HG03103 (cell line): ENCODE data around the gene GPC6.

Experiments used
- ATAC-seq: cut with Tn5 transposase; IDR thresholded peaks from one replicate; pipeline ENCODE4 v1.9.1; 2021; ENCODE audit warnings: low read depth; ENCODE audit not compliant: unreplicated experiment

The GPC6 gene

DNA sequence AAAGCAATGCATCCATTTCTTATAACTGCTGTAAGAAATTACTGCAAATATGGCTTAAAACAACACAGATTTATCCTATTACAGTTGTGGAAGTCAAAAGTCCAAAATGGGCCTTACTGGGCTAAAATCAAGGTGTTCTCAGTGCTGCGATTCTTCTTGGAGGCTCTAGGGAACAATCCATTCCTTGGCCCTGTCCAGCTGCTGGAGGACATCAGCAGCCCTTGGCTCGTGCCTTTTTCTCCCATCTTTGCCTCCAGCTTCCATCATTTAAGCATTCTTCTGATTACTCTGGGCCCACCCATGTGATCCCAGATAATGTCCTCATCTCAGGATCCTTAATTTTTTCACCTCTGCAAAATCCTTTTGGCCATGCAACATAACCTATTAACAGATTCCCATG lies 645.8 kb downstream of the GPC6 start:
- ATAC-seq: no peak

- no peak for ATAC-seq
These were observed 646.3 kb downstream of the GPC6 start for GRCh38 chr13:93872786-93873347.

GRCh38 chr13:93875547-93875946 lies 648.9 kb downstream of the GPC6 start:
- no peak for ATAC-seq

GRCh38 chr13:93876236-93876635 lies 649.6 kb downstream of the GPC6 start:
- no peak for ATAC-seq

- no peak for ATAC-seq
These were observed 652.1 kb downstream of the GPC6 start for GRCh38 chr13:93878675-93879074.

GRCh38 chr13:93881411-93881810 lies 654.8 kb downstream of the GPC6 start:
- no peak for ATAC-seq

- no peak for ATAC-seq
These were observed 655.6 kb downstream of the GPC6 start for GRCh38 chr13:93882086-93882651.

DNA sequence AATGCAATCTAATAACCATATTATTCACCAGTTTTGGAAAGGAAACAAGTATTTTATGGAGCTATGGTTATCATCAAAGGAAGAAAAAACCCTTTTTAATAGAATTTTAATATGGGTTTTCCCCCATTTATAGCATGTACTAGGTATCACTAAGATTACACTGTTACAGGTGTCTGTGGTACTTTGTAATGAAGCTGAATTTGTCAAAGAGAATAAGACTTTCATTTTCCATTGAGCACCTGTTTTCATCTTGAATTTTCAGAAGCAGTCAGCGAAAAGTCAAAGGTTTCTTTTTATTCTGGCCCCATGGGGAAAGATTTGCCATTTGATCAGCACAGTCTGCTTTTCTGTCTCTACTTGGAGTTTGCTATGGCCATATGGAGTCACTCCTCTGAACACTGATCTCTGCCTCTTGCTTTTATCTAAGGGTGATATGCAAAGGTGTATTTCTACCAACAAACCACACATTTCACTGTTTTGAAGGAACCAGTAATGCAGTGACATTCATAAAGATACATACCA lies 662.9 kb downstream of the GPC6 start:
- no peak for ATAC-seq

- no peak for ATAC-seq
These were observed 673.4 kb downstream of the GPC6 start for GRCh38 chr13:93899981-93900380.

- ATAC-seq: no peak
These were observed 674.1 kb downstream of the GPC6 start for GRCh38 chr13:93900731-93901130.

DNA sequence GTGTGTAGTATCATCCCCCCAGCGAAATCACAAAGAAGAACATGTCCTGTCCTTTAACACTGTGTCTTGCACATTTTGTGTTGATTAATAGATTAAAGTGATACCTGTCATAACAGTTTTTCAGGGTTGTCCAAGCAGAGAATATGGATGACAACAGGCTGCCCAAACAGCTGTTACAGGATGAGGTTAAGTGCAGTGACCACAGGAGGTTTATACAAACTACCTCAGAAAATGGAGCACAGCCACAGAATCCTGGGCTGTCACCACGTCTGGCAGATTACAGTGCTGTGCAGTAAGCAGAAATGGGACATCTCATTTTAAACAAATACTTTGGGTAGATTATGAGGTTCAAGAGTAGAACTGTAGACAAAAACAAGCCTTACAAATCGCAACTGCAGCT lies 677.3 kb downstream of the GPC6 start:
- no peak for ATAC-seq

- ATAC-seq: no peak
These were observed 688.7 kb downstream of the GPC6 start for GRCh38 chr13:93915269-93915809.

DNA sequence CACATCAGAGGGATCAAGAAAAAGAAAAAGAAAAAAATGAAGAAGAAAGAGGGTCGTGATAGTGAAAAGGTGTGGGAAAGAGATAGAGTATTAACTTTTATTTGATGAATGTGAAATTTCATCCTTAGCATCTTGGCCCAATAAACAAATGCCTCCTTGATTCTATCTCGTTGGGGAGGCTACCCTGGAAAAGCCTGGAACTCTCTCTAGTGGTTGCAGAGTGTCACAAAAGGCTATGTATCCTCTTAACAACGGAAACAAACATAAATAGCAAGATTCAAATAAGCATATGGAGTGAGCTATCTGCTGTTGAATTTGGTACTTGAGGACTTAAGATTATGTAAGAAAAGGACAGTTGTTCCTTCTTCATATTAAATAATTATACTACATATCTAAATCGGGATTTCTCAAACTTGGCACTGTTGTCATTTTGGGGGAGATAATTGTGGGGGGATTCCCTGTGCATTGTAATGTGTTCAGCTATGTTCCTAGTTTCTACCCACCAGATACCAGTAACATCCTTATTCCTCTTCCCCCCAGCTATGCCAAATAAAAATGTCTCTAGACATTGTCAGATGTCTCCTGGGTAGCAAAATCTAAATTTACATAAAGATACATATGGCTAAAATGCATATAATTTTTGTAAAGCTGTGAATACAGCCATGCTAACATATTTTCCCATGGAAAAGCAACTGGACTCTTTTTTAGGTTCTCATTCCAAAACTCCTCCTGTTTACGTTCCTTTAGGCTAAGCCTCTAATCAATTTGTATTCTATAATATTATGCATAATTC lies 695.7 kb downstream of the GPC6 start:
- ATAC-seq: no peak

DNA sequence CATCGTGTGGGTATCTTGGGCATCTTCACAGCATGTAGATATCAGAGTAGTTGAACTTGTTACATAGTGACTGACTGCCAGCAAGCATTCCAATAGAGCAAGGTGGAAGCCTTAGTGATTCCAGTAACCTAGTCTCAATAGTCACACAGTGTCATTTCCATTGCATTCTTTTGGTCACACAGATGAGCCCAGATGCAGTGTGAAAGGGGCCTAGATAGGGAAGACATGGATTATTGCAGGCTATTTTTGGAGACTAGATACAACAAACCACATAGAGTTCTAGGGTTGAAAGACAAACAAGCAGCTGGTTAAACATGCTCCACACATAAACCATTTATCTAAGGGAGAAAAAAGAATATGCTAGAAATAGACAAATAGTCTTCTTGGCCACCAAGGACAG lies 699.4 kb downstream of the GPC6 start:
- no peak for ATAC-seq

DNA sequence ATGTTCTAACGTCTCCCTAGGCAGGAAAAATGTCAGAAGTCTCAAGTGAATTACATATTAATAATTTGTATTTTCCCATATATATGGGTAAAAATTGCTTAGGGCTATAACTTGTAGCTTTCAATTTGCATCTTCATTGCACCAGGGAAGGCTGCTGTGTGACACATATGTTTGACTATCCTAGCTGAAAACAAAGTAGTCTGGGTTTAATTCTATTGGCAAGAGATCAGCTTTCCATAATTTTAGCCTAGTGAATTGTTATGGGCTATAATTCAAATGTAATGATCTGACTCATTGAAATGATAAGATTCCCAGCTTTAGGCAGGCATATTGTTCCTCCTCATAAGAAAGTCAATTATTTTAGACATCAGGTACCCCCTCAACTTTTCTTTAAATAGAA lies 699.8 kb downstream of the GPC6 start:
- ATAC-seq: no peak

- ATAC-seq: no peak
These were observed 700.8 kb downstream of the GPC6 start for GRCh38 chr13:93927431-93927830.

GRCh38 chr13:93932901-93933300 lies 706.3 kb downstream of the GPC6 start:
- ATAC-seq: no peak

DNA sequence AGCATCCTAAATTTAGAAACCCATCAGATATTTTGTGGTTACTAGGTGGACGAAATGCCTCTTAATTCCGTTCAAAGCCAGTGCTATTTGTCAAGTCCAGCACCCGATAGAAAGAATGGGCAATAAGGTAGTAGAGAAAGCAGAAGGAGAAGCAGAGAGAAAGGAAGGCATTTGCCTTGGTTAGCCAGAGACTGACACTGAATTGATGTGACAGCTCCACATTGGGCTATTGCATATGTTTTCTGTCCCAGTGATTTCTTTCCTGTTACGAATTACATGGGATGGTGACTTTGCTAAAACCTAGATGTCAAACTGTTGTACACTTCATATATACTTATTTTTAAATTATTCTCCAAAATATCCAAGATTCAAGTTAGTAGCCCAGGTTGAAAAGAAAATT lies 710.3 kb downstream of the GPC6 start:
- ATAC-seq: no peak

DNA sequence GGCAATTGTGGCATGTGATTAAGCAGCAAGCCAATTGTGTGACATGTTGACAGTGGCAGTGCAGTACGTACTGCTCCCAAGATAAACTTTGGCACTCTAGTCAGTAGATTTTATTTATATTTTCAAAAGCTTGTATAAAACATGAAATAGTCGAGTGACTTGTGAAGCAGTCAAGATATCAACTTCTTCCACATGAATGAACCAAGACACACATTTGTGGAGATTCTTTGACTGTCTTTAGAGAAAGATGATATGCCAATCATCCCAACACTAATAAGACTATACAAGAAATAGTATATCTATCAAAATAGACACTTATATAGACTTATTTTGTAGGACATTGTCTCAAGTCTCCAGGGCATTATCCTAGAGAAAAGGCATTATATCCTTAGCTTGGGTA lies 714.8 kb downstream of the GPC6 start:
- ATAC-seq: no peak

DNA sequence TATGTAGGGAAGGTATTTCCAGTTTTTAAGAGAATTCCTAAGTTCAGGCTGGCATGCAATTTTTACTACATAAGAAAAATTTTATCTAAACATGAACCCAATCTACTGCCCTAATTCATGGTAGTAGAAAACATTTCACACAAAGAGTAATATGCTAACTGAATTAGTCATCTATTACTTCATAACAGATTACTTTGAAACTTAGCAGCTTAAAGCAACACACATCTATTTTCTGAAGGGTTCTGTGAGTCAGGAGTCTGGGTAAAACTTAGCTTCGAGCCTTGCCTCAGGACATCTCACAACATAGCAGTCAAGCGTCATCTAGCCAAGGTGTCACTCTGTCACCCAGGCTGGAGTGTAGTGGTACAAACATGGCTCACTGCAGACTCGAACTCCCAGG lies 715.4 kb downstream of the GPC6 start:
- no peak for ATAC-seq

GRCh38 chr13:93945621-93946020 lies 719.0 kb downstream of the GPC6 start:
- ATAC-seq: no peak

DNA sequence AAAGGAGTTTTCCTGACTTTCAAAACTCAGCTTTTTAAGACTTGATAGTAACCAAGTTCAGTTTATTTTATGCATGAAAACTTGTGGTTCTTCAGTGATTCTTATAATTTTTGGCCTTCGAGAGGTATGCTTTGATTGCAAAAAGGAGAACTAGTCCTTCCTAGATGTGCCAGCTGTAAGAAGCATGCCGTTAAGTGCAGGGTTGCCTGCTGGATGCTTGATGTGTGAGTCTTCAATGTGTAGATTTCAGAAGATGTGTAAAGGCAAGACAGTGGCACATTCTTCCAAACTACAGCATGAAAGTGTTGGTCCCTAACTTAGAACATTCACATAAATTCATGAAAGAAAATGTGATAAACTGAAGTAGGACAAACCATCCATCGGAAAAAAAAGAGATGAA lies 720.4 kb downstream of the GPC6 start:
- no peak for ATAC-seq
